GM12878 (cell line): ENCODE measurements around the gene ARMC2.

Experiments used
- BHLHE40 ChIP-seq, 2 experiments: fragments of 450-650 bp in 1 of 2; IDR thresholded peaks; 2 replicates each; pipeline ENCODE4 v1.6.1; 2011 to 2017; ENCODE audit warnings: low read depth in 2 of 2, borderline replicate concordance in 1 of 2, improper control_type of control experiment in 1 of 2, low read length in 1 of 2, mild to moderate bottlenecking in 1 of 2
- LARP7 ChIP-seq: fragments of 450-650 bp; IDR thresholded peaks from 2 replicates; pipeline ENCODE4 v1.6.1; 2017; ENCODE audit warnings: mild to moderate bottlenecking
- POLR2A ChIP-seq: IDR thresholded peaks from 2 replicates; pipeline ENCODE4 v1.6.1; 2011; ENCODE audit warnings: low read depth, mild to moderate bottlenecking, low read length
- RBBP5 ChIP-seq: fragments of 200-600 bp; sonication (generic); conservative IDR thresholded peaks from 2 replicates; pipeline ENCODE4 v1.6.1; 2016
- TF ChIP-seq, protein P1 (sequence below), 3 experiments: IDR thresholded peaks in 2 of 3; conservative IDR thresholded peaks in 1 of 3; 2 replicates each; pipeline ENCODE4 v1.5.1; 2011; ENCODE audit warnings: low read depth in 3 of 3, low read length in 3 of 3, mild to moderate bottlenecking in 3 of 3, control low read depth in 2 of 3, moderate library complexity in 2 of 3, inconsistent platforms in 1 of 3, mixed read lengths in 1 of 3; ENCODE audit not compliant: control insufficient read depth in 2 of 3, insufficient read depth in 1 of 3; ENCODE audit errors: extremely low read depth in 1 of 3

DNA sequence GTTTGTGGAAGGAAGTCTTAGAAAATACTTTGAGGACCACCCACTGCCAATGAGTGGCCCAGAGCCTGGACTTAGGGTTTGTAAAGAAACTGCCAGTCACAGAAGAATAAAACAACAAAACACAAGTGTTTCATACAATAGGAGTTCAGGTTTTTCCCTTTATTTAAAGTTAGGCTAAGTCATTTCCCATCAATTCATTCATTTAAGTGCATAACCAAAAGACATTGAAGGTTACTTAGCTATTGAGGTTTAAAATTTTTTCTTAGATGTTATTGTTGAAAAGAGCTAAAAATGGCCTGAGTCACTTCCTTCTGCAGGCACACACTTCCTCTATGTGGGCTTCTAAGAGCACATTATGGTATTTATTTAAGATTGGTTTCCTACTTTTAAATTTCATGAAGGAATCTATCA is 54.2 kb downstream of the ARMC2 start:
- no peak for TF ChIP-seq RBBP5
- no peak for TF ChIP-seq LARP7
- TF ChIP-seq, protein P1, sequence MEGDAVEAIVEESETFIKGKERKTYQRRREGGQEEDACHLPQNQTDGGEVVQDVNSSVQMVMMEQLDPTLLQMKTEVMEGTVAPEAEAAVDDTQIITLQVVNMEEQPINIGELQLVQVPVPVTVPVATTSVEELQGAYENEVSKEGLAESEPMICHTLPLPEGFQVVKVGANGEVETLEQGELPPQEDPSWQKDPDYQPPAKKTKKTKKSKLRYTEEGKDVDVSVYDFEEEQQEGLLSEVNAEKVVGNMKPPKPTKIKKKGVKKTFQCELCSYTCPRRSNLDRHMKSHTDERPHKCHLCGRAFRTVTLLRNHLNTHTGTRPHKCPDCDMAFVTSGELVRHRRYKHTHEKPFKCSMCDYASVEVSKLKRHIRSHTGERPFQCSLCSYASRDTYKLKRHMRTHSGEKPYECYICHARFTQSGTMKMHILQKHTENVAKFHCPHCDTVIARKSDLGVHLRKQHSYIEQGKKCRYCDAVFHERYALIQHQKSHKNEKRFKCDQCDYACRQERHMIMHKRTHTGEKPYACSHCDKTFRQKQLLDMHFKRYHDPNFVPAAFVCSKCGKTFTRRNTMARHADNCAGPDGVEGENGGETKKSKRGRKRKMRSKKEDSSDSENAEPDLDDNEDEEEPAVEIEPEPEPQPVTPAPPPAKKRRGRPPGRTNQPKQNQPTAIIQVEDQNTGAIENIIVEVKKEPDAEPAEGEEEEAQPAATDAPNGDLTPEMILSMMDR (IDR thresholded peaks at IDR 0.05 in 2 of 3, conservative IDR thresholded peaks at IDR 0.05 in 1 of 3; ENCODE audit: control insufficient read depth in 2 of 3, extremely low read depth in 1 of 3, insufficient read depth in 1 of 3, low read depth in 3 of 3, low read length in 3 of 3), result no peak
- TF ChIP-seq POLR2A, result no peak
- TF ChIP-seq BHLHE40 (IDR thresholded peaks at IDR 0.05; ENCODE audit: borderline replicate concordance in 1 of 2, low read depth in 2 of 2, low read length in 1 of 2), result no peak
